ENCODE data around the gene POLR2F.

DNA sequence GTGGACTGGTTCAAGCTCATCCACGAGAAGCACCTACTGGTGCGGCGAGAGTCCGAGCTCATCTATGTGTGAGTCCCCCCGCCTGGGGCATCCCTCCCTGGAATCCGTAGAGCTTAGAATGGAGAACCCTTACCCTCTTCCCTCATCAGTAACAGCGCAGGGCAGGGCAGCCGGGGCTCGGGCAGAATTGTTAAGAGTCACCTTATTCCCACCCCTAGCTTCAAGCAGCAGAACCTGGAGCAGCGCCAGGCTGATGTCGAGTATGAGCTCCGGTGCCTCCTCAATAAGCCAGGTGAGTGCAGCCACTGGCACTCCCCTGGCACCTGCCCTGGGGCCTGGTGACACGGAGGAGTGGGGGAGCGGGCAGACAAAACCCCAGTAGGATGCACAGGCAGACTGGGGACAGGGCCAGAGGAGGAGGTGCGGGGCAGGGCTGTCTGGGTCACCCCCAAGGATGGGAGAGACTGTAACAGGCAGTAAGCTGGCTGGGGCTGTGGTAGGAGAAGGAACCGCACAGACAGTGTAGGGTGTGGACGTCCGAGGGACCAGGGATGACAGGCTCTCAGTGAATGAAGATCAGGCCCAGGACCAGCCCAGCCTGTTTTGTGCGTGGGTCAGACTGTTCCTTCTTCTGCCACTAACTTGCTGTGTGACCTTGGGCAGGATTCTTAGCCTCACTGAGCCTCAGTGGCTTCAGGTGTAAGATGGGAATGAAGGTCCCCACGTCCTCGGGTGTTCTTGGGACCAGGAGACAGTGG lies 20.5 kb upstream of the POLR2F start:
- no peak for TF ChIP-seq POLR2A (IDR thresholded peaks at IDR 0.05)
- TF ChIP-seq, protein P1, sequence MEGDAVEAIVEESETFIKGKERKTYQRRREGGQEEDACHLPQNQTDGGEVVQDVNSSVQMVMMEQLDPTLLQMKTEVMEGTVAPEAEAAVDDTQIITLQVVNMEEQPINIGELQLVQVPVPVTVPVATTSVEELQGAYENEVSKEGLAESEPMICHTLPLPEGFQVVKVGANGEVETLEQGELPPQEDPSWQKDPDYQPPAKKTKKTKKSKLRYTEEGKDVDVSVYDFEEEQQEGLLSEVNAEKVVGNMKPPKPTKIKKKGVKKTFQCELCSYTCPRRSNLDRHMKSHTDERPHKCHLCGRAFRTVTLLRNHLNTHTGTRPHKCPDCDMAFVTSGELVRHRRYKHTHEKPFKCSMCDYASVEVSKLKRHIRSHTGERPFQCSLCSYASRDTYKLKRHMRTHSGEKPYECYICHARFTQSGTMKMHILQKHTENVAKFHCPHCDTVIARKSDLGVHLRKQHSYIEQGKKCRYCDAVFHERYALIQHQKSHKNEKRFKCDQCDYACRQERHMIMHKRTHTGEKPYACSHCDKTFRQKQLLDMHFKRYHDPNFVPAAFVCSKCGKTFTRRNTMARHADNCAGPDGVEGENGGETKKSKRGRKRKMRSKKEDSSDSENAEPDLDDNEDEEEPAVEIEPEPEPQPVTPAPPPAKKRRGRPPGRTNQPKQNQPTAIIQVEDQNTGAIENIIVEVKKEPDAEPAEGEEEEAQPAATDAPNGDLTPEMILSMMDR (IDR thresholded peaks at IDR 0.05): no peak
